EL (cell line): ENCODE measurements around the gene RIPK4.
"Not testable (repeated sequence)": the region's sequence is repeated elsewhere in the genome, so short reads cannot be mapped to it uniquely, and the experiment has no call there.

ENCODE experiments used
- DNase-seq: peaks from one replicate; pipeline ENCODE4 v3.0.0-alpha.2; 2016

RIPK4 gene

GRCh38 chr21:41712730-41713129 lies 54.1 kb downstream of the RIPK4 start:
- DNase-seq = no peak

- no peak for DNase-seq
Observed at GRCh38 chr21:41712201-41712600, 54.7 kb downstream of the RIPK4 start.

- DNase-seq = no peak
Observed at GRCh38 chr21:41711416-41712007, 55.3 kb downstream of the RIPK4 start.

- DNase-seq = no peak
Observed at GRCh38 chr21:41710823-41711160, 56.1 kb downstream of the RIPK4 start.

GRCh38 chr21:41709965-41710822 lies 56.7 kb downstream of the RIPK4 start:
- DNase-seq = no peak

GRCh38 chr21:41709166-41709565 lies 57.7 kb downstream of the RIPK4 start:
- DNase-seq = no peak

GRCh38 chr21:41707960-41708330 lies 58.9 kb downstream of the RIPK4 start:
- DNase-seq = no peak

- DNase-seq = no peak
Observed at GRCh38 chr21:41707231-41707959, 59.5 kb downstream of the RIPK4 start.

GRCh38 chr21:41706678-41707077 lies 60.2 kb downstream of the RIPK4 start:
- peak; percentile 36 for DNase-seq

GRCh38 chr21:41706263-41706639 lies 60.6 kb downstream of the RIPK4 start:
- DNase-seq = no peak

GRCh38 chr21:41705546-41706262 lies 61.1 kb downstream of the RIPK4 start:
- no peak for DNase-seq

- DNase-seq = no peak
Observed at GRCh38 chr21:41703857-41704501, 62.9 kb downstream of the RIPK4 start.

GRCh38 chr21:41701749-41702148 lies 65.1 kb downstream of the RIPK4 start:
- no peak for DNase-seq

GRCh38 chr21:41699311-41699710 lies 67.5 kb downstream of the RIPK4 start:
- DNase-seq = no peak

- no peak for DNase-seq
Observed at GRCh38 chr21:41698071-41698470, 68.8 kb downstream of the RIPK4 start.

- DNase-seq = no peak
Observed at GRCh38 chr21:41695513-41695912, 71.3 kb downstream of the RIPK4 start.

- not testable (repeated sequence) for DNase-seq
Observed at GRCh38 chr21:41694042-41694441, 72.8 kb downstream of the RIPK4 start.

GRCh38 chr21:41692185-41692565 lies 74.7 kb downstream of the RIPK4 start:
- no peak for DNase-seq

- DNase-seq = no peak
Observed at GRCh38 chr21:41691205-41692184, 75.4 kb downstream of the RIPK4 start.
